SJSA1 (cell line): ENCODE results near the gene DAB2. TPM values are rescaled to one million over a fixed set of nuclear protein-coding genes. Genes with fewer than 3 reads are reported as not detected.

Experiments
- DNase-seq, 2 experiments: peaks; one replicate each; pipeline ENCODE4 v3.0.0-alpha.2; 2015 to 2020; ENCODE audit warnings: low spot score in 2 of 2, low read depth in 1 of 2
- H3K27ac ChIP-seq: fragments of 250-450 bp; sonication (Bioruptor Pico); 2 replicates; pipeline ENCODE4 v1.5.1; 2020; ENCODE audit warnings: mild to moderate bottlenecking, moderate library complexity
- H3K27me3 ChIP-seq: fragments of 250-450 bp; sonication (Bioruptor Pico); replicated peaks from 2 replicates; pipeline ENCODE4 v1.5.1; 2020; ENCODE audit warnings: mild to moderate bottlenecking, moderate library complexity
- H3K36me3 ChIP-seq: fragments of 250-450 bp; sonication (Bioruptor Pico); 2 replicates; pipeline ENCODE4 v1.5.1; 2020; ENCODE audit warnings: mild to moderate bottlenecking
- H3K4me1 ChIP-seq: fragments of 250-450 bp; sonication (Bioruptor Pico); replicated peaks from 2 replicates; pipeline ENCODE4 v1.6.1; 2021; ENCODE audit warnings: mild to moderate bottlenecking
- H3K4me3 ChIP-seq: fragments of 250-450 bp; sonication (Bioruptor Pico); 2 replicates; pipeline ENCODE4 v1.5.1; 2020; ENCODE audit warnings: mild to moderate bottlenecking
- H3K9me3 ChIP-seq: fragments of 250-450 bp; sonication (Bioruptor Pico); replicated peaks from 2 replicates; pipeline ENCODE4 v1.5.1; 2020; ENCODE audit warnings: mild to moderate bottlenecking
- total RNA-seq: library from RNA; depleted of rRNA; stranded (reverse); fragments of >200 nt; shearing (Covaris generic); gene quantifications from 2 replicates; pipeline ENCODE4 v1.2.3, GENCODE V29; 2014

The DAB2 gene
- total RNA-seq, 1 experiment from 2014 or later = 65.0 TPM

- Histone ChIP-seq H3K36me3 (no peaks in the 10 kb centered on the region), H3K4me3 (no peak overlapping the region), H3K4me1 (no peaks in the 10 kb centered on the region), H3K27ac (no peak overlapping the region), H3K9me3 (no peaks in the 10 kb centered on the region), H3K27me3 (no peaks in the 10 kb centered on the region)
- no peak for DNase-seq
These were observed 34.3 kb upstream of the DAB2 start for GRCh38 chr5:39459071-39459470.

- Histone ChIP-seq H3K9me3 (no peaks in the 10 kb centered on the region), H3K4me1 (peaks cover 4% of the 10 kb centered on the region), H3K36me3 (no peaks in the 10 kb centered on the region), H3K4me3 (no peak overlapping the region), H3K27ac (no peak overlapping the region), H3K27me3 (no peaks in the 10 kb centered on the region)
- no peak for DNase-seq
These were observed 30.9 kb upstream of the DAB2 start for GRCh38 chr5:39455645-39456044.

DNA sequence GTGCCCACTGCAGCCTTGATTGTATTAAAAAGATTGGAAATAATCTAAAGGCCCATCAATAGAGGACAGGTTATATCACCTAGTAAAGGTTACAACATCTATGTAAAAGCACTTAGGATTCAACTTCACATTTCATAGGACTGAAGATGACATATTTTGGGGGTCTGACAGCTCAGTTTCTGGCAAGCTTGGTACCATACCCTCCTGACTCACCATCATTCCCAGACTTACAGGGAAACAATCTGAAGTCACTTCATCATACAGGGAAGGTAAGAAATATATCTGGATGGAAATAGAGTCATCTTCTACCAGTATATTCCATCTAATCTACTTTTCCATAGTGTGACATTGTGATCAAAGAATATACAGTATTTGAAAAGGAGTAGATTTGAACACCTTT is 28.8 kb upstream of the DAB2 start:
- H3K36me3 ChIP-seq = no peaks in the 10 kb centered on the region
- DNase-seq = no peak
- peaks cover 4% of the 10 kb centered on the region for H3K4me1 ChIP-seq
- H3K4me3 ChIP-seq = no peak overlapping the region
- H3K9me3 ChIP-seq = no peaks in the 10 kb centered on the region
- no peaks in the 10 kb centered on the region for H3K27me3 ChIP-seq
- no peak overlapping the region for H3K27ac ChIP-seq

- Histone ChIP-seq H3K27ac (no peak overlapping the region), H3K4me1 (peaks cover 8% of the 10 kb centered on the region), H3K9me3 (no peaks in the 10 kb centered on the region), H3K4me3 (no peak overlapping the region), H3K36me3 (no peaks in the 10 kb centered on the region), H3K27me3 (no peaks in the 10 kb centered on the region)
- no peak for DNase-seq
These were observed 28.1 kb upstream of the DAB2 start for GRCh38 chr5:39452846-39453245.

DNA sequence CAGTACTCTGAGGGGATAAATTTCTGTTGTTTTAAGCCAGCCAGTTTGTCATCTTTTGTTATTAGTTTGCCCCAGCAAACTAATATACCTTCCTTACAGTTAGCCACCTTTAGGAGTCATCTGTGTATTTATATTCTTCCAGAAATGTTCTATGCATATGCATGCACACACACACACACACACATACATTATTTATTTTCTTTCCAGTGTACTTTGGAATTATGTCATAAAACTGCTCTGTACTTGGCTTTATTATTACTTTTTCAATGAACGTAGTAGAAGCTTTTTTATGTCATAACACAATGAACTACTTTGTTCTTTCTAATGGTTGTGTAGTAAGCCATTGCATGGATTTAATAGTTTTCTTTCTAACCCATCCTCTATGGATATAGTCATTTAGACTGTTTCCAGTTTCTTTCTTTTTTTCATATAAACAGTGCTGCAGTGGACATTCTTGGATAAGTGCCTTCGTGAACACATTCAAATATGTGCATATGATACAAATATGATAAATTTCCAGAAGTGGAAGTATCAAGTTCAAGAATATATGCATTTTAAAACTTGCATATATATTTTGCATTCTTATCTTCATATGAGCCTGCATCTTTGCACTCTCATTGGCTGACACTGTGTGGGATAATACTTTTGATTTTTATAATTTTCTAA is 26.6 kb upstream of the DAB2 start:
- H3K36me3 ChIP-seq = no peaks in the 10 kb centered on the region
- DNase-seq = no peak
- peaks cover 23% of the 10 kb centered on the region for H3K4me1 ChIP-seq
- H3K4me3 ChIP-seq = no peak overlapping the region
- no peaks in the 10 kb centered on the region for H3K9me3 ChIP-seq
- H3K27ac ChIP-seq = no peak overlapping the region
- no peaks in the 10 kb centered on the region for H3K27me3 ChIP-seq

- no peak for DNase-seq
- Histone ChIP-seq H3K4me1 (peaks cover 29% of the 10 kb centered on the region), H3K27me3 (no peaks in the 10 kb centered on the region), H3K27ac (no peak overlapping the region), H3K36me3 (no peaks in the 10 kb centered on the region), H3K4me3 (no peak overlapping the region), H3K9me3 (no peaks in the 10 kb centered on the region)
These were observed 25.7 kb upstream of the DAB2 start for GRCh38 chr5:39450487-39450886.

DNA sequence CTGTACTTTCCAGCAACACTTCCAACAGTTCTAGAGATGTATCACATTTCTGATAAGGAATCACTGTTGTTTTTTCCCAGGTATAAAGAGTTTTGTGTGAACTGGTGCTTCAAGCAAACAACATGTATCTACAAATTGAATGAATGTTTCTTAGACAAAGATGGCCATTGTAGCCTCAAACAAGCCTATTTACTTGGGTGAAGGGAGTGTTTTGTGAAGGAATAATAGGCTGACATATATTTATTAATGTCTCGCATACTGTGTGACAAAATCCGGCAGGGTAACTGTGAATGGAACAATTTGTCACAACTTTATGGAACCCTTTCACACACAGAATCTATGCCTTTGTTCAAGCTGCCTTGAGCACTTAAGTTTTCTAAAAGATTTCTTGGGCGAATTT is 24.8 kb upstream of the DAB2 start:
- DNase-seq = no peak
- Histone ChIP-seq H3K4me3 (no peak overlapping the region), H3K4me1 (peaks cover 29% of the 10 kb centered on the region)

GRCh38 chr5:39448506-39449128 is 23.8 kb upstream of the DAB2 start:
- DNase-seq = no peak
- peaks cover 29% of the 10 kb centered on the region for H3K4me1 ChIP-seq
- no peaks in the 10 kb centered on the region for H3K9me3 ChIP-seq
- no peaks in the 10 kb centered on the region for H3K27me3 ChIP-seq
- no peaks in the 10 kb centered on the region for H3K36me3 ChIP-seq
- no peak overlapping the region for H3K4me3 ChIP-seq
- no peak overlapping the region for H3K27ac ChIP-seq

More for the DNA sequence above, 24.8 kb upstream of the DAB2 start:
- Histone ChIP-seq H3K27me3 (no peaks in the 10 kb centered on the region), H3K27ac (no peak overlapping the region), H3K36me3 (no peaks in the 10 kb centered on the region), H3K9me3 (no peaks in the 10 kb centered on the region)

- Histone ChIP-seq H3K4me1 (peaks cover 25% of the 10 kb centered on the region), H3K36me3 (no peaks in the 10 kb centered on the region), H3K27ac (no peak overlapping the region), H3K4me3 (no peak overlapping the region), H3K9me3 (no peaks in the 10 kb centered on the region), H3K27me3 (no peaks in the 10 kb centered on the region)
- DNase-seq = no peak
These were observed 23.2 kb upstream of the DAB2 start for GRCh38 chr5:39447968-39448367.

DNA sequence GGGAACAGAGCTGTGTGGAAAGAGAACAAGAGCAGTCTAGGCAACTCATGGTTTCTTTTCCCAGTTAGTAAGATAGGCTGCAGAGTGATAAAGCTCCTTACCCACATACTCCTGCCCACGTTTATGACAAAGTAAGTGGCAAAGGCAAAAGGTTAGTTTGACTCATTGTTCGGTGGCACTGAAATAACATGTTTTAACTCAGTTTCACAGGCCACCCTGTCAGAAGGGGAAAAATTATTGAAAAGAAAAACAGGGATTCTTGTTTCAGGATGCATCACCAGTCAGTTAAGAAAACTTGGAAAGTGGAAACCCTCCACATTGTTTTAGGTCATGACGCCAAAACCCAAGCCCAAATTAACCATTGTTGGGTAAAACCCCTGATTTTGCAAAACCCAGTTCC is 22.3 kb upstream of the DAB2 start:
- no peak overlapping the region for H3K4me3 ChIP-seq
- H3K36me3 ChIP-seq = no peaks in the 10 kb centered on the region
- H3K9me3 ChIP-seq = no peaks in the 10 kb centered on the region
- peak overlapping the region; percentile 44 for H3K27ac ChIP-seq
- DNase-seq = peak; percentile 47 to 82
- H3K4me1 ChIP-seq = peaks cover 25% of the 10 kb centered on the region
- H3K27me3 ChIP-seq = no peaks in the 10 kb centered on the region

- peak in 1 of 2 experiments; percentile 35 for DNase-seq
- Histone ChIP-seq H3K4me1 (peaks cover 30% of the 10 kb centered on the region), H3K4me3 (no peak overlapping the region), H3K27me3 (no peaks in the 10 kb centered on the region), H3K9me3 (no peaks in the 10 kb centered on the region), H3K27ac (peak overlapping the region; percentile 44), H3K36me3 (no peaks in the 10 kb centered on the region)
These were observed 21.5 kb upstream of the DAB2 start for GRCh38 chr5:39446231-39446630.

DNA sequence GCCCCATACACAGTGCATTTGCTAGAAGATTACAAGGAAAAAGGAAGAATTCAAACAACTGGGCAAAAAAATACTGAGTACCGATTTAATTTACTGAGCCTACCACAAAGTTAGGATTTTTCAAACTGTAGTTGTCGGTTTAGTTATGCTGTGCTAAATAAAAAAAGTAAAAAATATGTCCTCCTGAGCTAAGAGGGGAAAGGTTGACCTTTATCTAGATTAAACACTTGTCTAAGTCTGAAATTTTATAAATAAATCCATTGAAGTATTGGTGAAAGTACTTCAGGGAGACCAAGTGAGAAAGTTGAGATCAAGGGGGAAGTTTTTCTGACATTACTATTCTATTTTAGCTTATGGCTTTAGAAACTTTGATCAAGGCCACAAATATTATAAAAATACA is 19.1 kb upstream of the DAB2 start:
- no peaks in the 10 kb centered on the region for H3K27me3 ChIP-seq
- no peaks in the 10 kb centered on the region for H3K36me3 ChIP-seq
- H3K9me3 ChIP-seq = no peaks in the 10 kb centered on the region
- no peak for DNase-seq
- H3K4me1 ChIP-seq = peaks cover 46% of the 10 kb centered on the region
- no peak overlapping the region for H3K4me3 ChIP-seq
- H3K27ac ChIP-seq = no peak overlapping the region

DNA sequence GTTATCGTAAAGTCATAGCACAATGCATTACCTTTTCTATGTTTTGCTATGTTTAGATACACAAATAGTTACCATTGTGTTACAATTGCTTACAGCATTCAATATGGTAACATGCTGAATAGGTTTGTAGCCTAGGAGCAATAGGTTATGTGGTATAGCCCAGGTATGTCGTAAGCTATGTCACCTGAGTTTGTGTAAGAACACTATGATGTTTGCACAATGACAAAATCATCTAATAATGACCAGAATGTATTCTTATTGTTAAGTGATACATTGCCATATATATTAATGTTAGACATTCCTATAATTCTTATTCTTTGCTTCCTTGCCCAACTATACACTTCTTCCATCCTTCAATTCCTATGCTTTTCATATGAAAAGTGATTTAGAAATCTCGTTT is 18.2 kb upstream of the DAB2 start:
- H3K4me3 ChIP-seq = no peak overlapping the region
- no peak overlapping the region for H3K27ac ChIP-seq
- DNase-seq = no peak
- no peaks in the 10 kb centered on the region for H3K27me3 ChIP-seq
- no peaks in the 10 kb centered on the region for H3K36me3 ChIP-seq
- H3K9me3 ChIP-seq = no peaks in the 10 kb centered on the region
- peaks cover 44% of the 10 kb centered on the region for H3K4me1 ChIP-seq

GRCh38 chr5:39441838-39442237 is 17.1 kb upstream of the DAB2 start:
- H3K27me3 ChIP-seq = no peaks in the 10 kb centered on the region

More at GRCh38 chr5:39441838-39442237, 17.1 kb upstream of the DAB2 start:
- Histone ChIP-seq H3K27ac (peak overlapping the region; percentile 45; the same call in 1 of the 2 replicates), H3K4me1 (peaks cover 32% of the 10 kb centered on the region), H3K36me3 (no peaks in the 10 kb centered on the region), H3K9me3 (no peaks in the 10 kb centered on the region), H3K4me3 (no peak overlapping the region)
- DNase-seq = no peak
